Stomach (tissue), 9 donors: ENCODE data around the gene GATA2. TPM values are rescaled to one million over a fixed set of nuclear protein-coding genes. Genes with fewer than 3 reads are reported as not detected.

Experiments used
- DNase-seq, 2 donors: peaks; one replicate each; pipeline versions ENCODE4 v3.0.0 to v3.0.0-alpha.2; 2013 to 2019
- H3K27ac ChIP-seq, 5 donors: fragments of 200-600 bp in 4 of 5; sonication (generic) in 4 of 5; one replicate each; pipeline ENCODE4 v1.5.1; 2013 to 2019; ENCODE audit warnings: mild to moderate bottlenecking in 1 of 5, moderate library complexity in 1 of 5
- H3K27me3 ChIP-seq, 3 donors: fragments of 200-600 bp; sonication (generic); one replicate each; pipeline ENCODE4 v1.5.1; 2017 to 2019; ENCODE audit warnings: mixed run types in 1 of 3
- H3K36me3 ChIP-seq, 4 donors: fragments of 200-600 bp; sonication (generic); 1 replicate in 3 of 4; 2 replicates in 1 of 4; pipeline ENCODE4 v1.5.1; 2016 to 2019
- H3K4me1 ChIP-seq, 4 donors: fragments of 200-600 bp; sonication (generic); one replicate each; pipeline ENCODE4 v1.5.1; 2016 to 2019
- H3K4me3 ChIP-seq, 4 donors: fragments of 200-600 bp; sonication (generic) in 3 of 4; one replicate each; pipeline ENCODE4 v1.5.1; 2016 to 2019; ENCODE audit warnings: mild to moderate bottlenecking in 1 of 4
- H3K9me3 ChIP-seq, 4 donors: fragments of 200-600 bp; sonication (generic); one replicate each; pipeline ENCODE4 v1.5.1; 2016 to 2019
- EP300 ChIP-seq: sonication (generic); formaldehyde crosslinking; IDR thresholded peaks from one replicate; pipeline ENCODE4 v1.6.1; 2017; ENCODE audit warnings: antibody characterized with exemption
- POLR2A ChIP-seq, 4 donors: fragments of 450-650 bp; IDR thresholded peaks; one replicate each; pipeline ENCODE4 v1.6.1; 2016; ENCODE audit warnings: antibody characterized with exemption in 4 of 4, control low read depth in 2 of 4, mild to moderate bottlenecking in 1 of 4, moderate library complexity in 1 of 4
- POLR2AphosphoS5 ChIP-seq, 3 donors: sonication (generic); formaldehyde crosslinking; IDR thresholded peaks; one replicate each; pipeline ENCODE4 v1.6.1; 2016; ENCODE audit warnings: antibody characterized with exemption in 3 of 3
- WGBS, 5 donors: extraction: QIAGEN DNeasy Blood & Tissue Kit in 3 of 5; methylation state at CpG; one replicate each; pipeline versions ENCODE4 v1.1.5 to v1.1.7; 2013 to 2018; 5-methylcytosine and 5-hydroxymethylcytosine counted together
- intact Hi-C: fragments of 100-400 bp; cut with DNase I; formaldehyde crosslinking; loops from one replicate; pipeline ENCODE4 v1.15.1; 2023; ENCODE audit warnings: low total_unique reads
- polyA plus RNA-seq, 3 donors: library from polyadenylated mRNA; stranded (reverse); fragments of 200-250 nt; gene quantifications; one replicate each; pipeline ENCODE4 v1.2.3, GENCODE V29; 2013
- total RNA-seq, 5 donors: library from RNA; depleted of rRNA; stranded (reverse); fragments of >200 nt; gene quantifications; one replicate each; pipeline versions ENCODE4 v1.1.0 to v1.2.3, GENCODE V29; 2014 to 2016
- TF ChIP-seq, protein P1 (sequence below), 7 experiments: fragments of 450-650 bp in 4 of 7; fragments of 200-600 bp in 3 of 7; sonication (generic) in 3 of 7; IDR thresholded peaks; one replicate each; pipeline ENCODE4 v1.5.1; 2016 to 2019; ENCODE audit warnings: antibody characterized with exemption in 7 of 7, control low read depth in 2 of 7, mild to moderate bottlenecking in 1 of 7
- donor health status: healthy with polysubstance abuse.
- donor health status: Bipolar disorder and iron deficiency.
- donor health status: healthy.

Gene GATA2
- total and polyA plus RNA-seq, 8 donors: 2.3 to 9.1 (median 3.4) TPM

DNA sequence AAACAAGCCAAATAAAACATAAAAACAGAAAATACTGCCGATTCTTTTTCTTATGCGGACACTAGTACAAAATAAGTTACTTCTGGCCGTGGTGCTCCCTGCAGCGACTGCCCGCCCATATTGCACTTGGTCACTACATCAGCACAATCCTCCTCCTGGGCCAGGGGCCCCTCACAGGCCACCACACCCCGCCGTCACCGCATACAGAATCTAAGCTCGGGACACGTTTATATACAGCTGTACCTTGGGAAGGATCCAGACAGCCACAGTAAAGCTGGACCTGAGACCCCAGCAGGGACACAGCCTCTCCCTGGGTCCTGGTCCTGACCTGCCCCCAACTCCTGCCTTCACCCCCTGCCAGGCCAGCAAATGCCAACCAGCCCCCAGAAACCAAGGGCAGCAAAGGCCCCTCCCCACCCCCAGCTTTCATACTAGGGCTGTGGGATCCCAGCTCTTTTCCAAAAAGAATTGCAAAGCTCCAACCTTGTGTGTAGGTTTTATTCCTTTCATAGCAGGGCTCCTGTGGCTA, 13.4 kb downstream of the GATA2 start:
- intact Hi-C loops: no loop called here
- no peaks in the 10 kb centered on the region for H3K9me3 ChIP-seq
- peaks cover 12 to 93% (median 66%) of the 10 kb centered on the region in 3 donors for H3K27me3 ChIP-seq
- TF ChIP-seq POLR2A (IDR thresholded peaks at IDR 0.05) (no peak), POLR2AphosphoS5 (IDR thresholded peaks at IDR 0.05) (no peak), EP300 (no peak)
- TF ChIP-seq, protein P1, sequence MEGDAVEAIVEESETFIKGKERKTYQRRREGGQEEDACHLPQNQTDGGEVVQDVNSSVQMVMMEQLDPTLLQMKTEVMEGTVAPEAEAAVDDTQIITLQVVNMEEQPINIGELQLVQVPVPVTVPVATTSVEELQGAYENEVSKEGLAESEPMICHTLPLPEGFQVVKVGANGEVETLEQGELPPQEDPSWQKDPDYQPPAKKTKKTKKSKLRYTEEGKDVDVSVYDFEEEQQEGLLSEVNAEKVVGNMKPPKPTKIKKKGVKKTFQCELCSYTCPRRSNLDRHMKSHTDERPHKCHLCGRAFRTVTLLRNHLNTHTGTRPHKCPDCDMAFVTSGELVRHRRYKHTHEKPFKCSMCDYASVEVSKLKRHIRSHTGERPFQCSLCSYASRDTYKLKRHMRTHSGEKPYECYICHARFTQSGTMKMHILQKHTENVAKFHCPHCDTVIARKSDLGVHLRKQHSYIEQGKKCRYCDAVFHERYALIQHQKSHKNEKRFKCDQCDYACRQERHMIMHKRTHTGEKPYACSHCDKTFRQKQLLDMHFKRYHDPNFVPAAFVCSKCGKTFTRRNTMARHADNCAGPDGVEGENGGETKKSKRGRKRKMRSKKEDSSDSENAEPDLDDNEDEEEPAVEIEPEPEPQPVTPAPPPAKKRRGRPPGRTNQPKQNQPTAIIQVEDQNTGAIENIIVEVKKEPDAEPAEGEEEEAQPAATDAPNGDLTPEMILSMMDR (IDR thresholded peaks at IDR 0.05): no peak
- H3K27ac ChIP-seq: no peak overlapping the region
- no peak for DNase-seq
- no peak overlapping the region for H3K4me3 ChIP-seq
- 60 to 73% (median 64%) methylated on average over 10 of the region's 10 CpGs for WGBS, 5 donors
- H3K36me3 ChIP-seq: no peaks in the 10 kb centered on the region
- peaks cover 0 to 28% (median 11%) of the 10 kb centered on the region in 4 donors for H3K4me1 ChIP-seq

DNA sequence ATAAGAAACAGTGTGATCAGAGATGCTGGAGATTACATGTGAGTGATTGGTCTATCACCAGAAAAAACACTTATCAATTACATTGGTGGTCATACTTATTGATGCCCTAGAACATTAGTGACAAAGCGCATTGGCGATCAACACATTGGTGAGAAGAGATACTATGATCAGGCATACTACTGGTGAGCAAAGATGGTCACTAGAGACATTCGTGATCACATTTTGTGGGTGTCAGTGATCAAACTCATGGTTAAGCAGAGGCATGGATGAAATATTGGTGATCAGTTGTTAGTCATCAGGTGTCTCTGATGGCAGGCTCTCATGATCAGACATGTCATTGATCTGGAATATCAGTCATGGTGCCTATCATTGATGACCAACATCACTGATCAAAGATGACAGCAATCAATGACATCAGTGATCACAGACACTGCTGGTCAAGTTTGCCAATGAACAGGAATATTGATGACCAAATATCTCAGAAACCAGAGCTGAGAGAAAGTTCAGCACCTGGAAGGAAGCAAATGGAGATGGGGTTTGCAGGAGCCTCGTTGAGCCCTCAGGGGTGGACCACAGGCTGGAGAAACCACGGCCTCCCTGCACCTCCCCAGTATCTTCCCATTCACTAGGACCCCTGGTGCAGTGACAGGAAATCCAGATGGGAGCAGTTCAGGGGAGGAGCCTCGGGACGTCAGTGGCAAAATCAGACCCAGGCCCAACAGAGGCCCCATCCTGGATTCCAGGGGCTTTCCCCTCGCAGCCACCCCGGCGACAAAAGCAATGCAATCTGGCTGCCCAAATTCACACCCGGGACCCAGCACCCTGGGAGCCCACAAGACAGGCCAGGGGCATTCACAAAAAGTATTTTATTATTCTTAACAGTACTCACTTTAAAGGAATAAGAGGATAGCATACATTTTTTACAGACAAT, 14.2 kb downstream of the GATA2 start:
- Histone ChIP-seq H3K27me3 (peaks cover 5 to 92% (median 58%) of the 10 kb centered on the region in 3 donors), H3K36me3 (no peaks in the 10 kb centered on the region), H3K4me3 (no peak overlapping the region), H3K4me1 (peaks cover 0 to 23% (median 11%) of the 10 kb centered on the region in 4 donors), H3K27ac (no peak overlapping the region), H3K9me3 (no peaks in the 10 kb centered on the region)
- intact Hi-C loops: no loop called here
- no peak for DNase-seq
- 59 to 66% (median 61%) methylated on average over 11 of the region's 11 CpGs for WGBS, 5 donors
- no peak for TF ChIP-seq POLR2A (IDR thresholded peaks at IDR 0.05)
- no peak for TF ChIP-seq EP300
- TF ChIP-seq, protein P1 (IDR thresholded peaks at IDR 0.05): no peak
- no peak for TF ChIP-seq POLR2AphosphoS5 (IDR thresholded peaks at IDR 0.05)

DNA sequence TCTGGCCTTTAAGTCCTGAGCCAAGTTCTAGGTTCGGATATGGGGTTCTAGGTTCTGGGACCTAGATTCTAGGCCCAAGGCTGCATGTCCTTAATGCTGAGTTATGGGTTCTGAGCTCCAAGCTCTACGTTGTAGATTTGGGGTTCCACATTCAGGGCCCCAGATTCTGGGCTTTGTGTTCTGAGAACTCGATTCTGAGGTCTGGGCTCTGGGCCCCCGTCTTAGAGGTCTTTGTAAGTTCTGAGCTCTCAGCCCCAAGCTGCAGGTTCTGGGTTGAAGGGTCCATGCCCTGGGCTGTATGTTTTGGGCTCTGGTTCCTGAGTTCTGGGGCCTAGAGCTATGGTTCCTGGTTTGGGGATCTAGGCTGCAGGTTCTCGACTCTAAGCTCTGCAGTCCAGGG, 16.3 kb downstream of the GATA2 start:
- Histone ChIP-seq H3K4me1 (peaks cover 0 to 3% (median under 1%) of the 10 kb centered on the region in 4 donors), H3K9me3 (no peaks in the 10 kb centered on the region), H3K4me3 (no peak overlapping the region), H3K36me3 (no peaks in the 10 kb centered on the region), H3K27me3 (peaks cover 0 to 92% (median 43%) of the 10 kb centered on the region in 3 donors), H3K27ac (no peak overlapping the region)
- TF ChIP-seq, protein P1 (IDR thresholded peaks at IDR 0.05): no peak
- TF ChIP-seq POLR2AphosphoS5 (IDR thresholded peaks at IDR 0.05): no peak
- TF ChIP-seq POLR2A (IDR thresholded peaks at IDR 0.05): no peak
- TF ChIP-seq EP300: no peak
- 72 to 87% (median 77%) methylated on average over 3 to 5 of the region's 5 CpGs for WGBS, 5 donors
- no peak for DNase-seq
- intact Hi-C loops: no loop called here

DNA sequence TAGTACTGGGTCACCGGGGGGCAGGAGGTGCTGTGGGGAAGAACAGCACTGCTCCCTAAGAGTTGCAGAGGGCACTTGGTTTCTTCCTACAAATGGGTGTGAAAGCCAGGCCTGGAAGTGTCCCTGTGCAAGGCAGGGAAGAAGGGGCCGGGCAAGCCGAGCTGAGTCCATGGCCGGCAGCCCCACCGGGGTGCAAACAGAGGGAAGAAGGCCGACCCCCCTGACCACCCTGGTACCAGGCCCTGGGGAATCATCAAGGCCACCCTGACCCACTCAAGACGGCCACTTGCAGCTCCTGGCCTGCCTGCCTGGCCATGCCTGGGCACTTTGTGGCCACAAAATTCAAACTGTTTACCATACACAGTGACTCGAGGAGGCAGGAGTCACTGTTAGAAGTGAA, 17.6 kb downstream of the GATA2 start:
- H3K27me3 ChIP-seq: peaks cover 0 to 92% (median 36%) of the 10 kb centered on the region in 3 donors
- H3K9me3 ChIP-seq: no peaks in the 10 kb centered on the region
- no peak overlapping the region for H3K4me3 ChIP-seq
- no peak for DNase-seq
- no peaks in the 10 kb centered on the region for H3K4me1 ChIP-seq
- intact Hi-C loops: no loop called here
- no peak for TF ChIP-seq POLR2AphosphoS5 (IDR thresholded peaks at IDR 0.05)
- no peak for TF ChIP-seq POLR2A (IDR thresholded peaks at IDR 0.05)
- TF ChIP-seq, protein P1 (IDR thresholded peaks at IDR 0.05): no peak
- H3K27ac ChIP-seq: no peak overlapping the region
- no peaks in the 10 kb centered on the region for H3K36me3 ChIP-seq
- WGBS, 5 donors: 61 to 80% (median 76%) methylated on average over 3 to 8 of the region's 8 CpGs
